GM23338 (cell line): ENCODE results near the gene GFRA4. TPM values are rescaled to one million over a fixed set of nuclear protein-coding genes. Genes with fewer than 3 reads are reported as not detected.

Experiments used
- ATAC-seq: fragments of 200-7000 bp; cut with Tn5 transposase; 3 replicates; pipeline ENCODE4 v1.9.1; 2020
- DNase-seq: peaks from one replicate; pipeline ENCODE4 v3.0.0-alpha.2; 2015; ENCODE audit warnings: low spot score
- H2AFZ ChIP-seq: fragments of 200-600 bp; sonication (generic); 2 replicates; pipeline ENCODE4 v1.8.0; 2016; ENCODE audit warnings: antibody characterized with exemption, mild to moderate bottlenecking, moderate library complexity
- H3F3A ChIP-seq: fragments of 200-600 bp; sonication (generic); replicated peaks from 2 replicates; pipeline ENCODE4 v1.8.0; 2017; ENCODE audit warnings: antibody characterized with exemption, mixed run types, low read depth
- H3K27ac ChIP-seq: fragments of 200-600 bp; sonication (generic); 2 replicates; pipeline ENCODE4 v1.6.1; 2016; ENCODE audit warnings: low read depth
- H3K27me3 ChIP-seq: fragments of 200-600 bp; sonication (generic); 2 replicates; pipeline ENCODE4 v1.8.0; 2016; ENCODE audit warnings: mild to moderate bottlenecking, mixed run types, moderate library complexity; ENCODE audit not compliant: insufficient read depth
- H3K36me3 ChIP-seq: fragments of 200-600 bp; sonication (generic); 2 replicates; pipeline ENCODE4 v1.8.0; 2016; ENCODE audit warnings: mild to moderate bottlenecking; ENCODE audit not compliant: insufficient read depth
- H3K4me1 ChIP-seq: fragments of 200-600 bp; sonication (generic); 2 replicates; pipeline ENCODE4 v1.8.0; 2016; ENCODE audit warnings: mild to moderate bottlenecking, moderate library complexity; ENCODE audit not compliant: insufficient read depth
- H3K4me2 ChIP-seq: fragments of 200-600 bp; sonication (generic); 2 replicates; pipeline ENCODE4 v1.7.1; 2017; ENCODE audit warnings: mixed run types
- H3K4me3 ChIP-seq: fragments of 200-600 bp; sonication (generic); 2 replicates; pipeline ENCODE4 v1.6.1; 2016; ENCODE audit warnings: mixed run types
- H3K79me2 ChIP-seq: fragments of 200-600 bp; sonication (generic); replicated peaks from 2 replicates; pipeline ENCODE4 v1.8.0; 2017; ENCODE audit warnings: mild to moderate bottlenecking; ENCODE audit not compliant: insufficient read depth
- H3K9me2 ChIP-seq: fragments of 200-600 bp; sonication (generic); 2 replicates; pipeline ENCODE4 v1.8.0; 2017; ENCODE audit not compliant: insufficient read depth
- H4K20me1 ChIP-seq: fragments of 200-600 bp; sonication (generic); replicated peaks from 2 replicates; pipeline ENCODE4 v1.8.0; 2017; ENCODE audit warnings: mild to moderate bottlenecking; ENCODE audit not compliant: insufficient read depth
- H3K27ac Mint-ChIP-seq: 2 replicates; pipeline ENCODE4 v1.8.0; 2020; ENCODE audit warnings: inconsistent platforms, mild to moderate bottlenecking, moderate library complexity, mixed read lengths
- H3K27me3 Mint-ChIP-seq: 3 replicates; pipeline ENCODE4 v1.8.0; 2022; ENCODE audit warnings: low read depth, mild to moderate bottlenecking, moderate library complexity, mixed read lengths, inconsistent platforms; ENCODE audit not compliant: insufficient read depth, poor library complexity
- H3K36me3 Mint-ChIP-seq: 3 replicates; pipeline ENCODE4 v1.8.0; 2021; ENCODE audit warnings: low read depth, mild to moderate bottlenecking, inconsistent platforms, moderate library complexity, mixed read lengths
- H3K4me1 Mint-ChIP-seq: 3 replicates; pipeline ENCODE4 v1.8.0; 2020; ENCODE audit warnings: mild to moderate bottlenecking, inconsistent platforms, mixed read lengths
- H3K4me3 Mint-ChIP-seq: 3 replicates; pipeline ENCODE4 v1.8.0; 2021; ENCODE audit warnings: moderate library complexity, mild to moderate bottlenecking, inconsistent platforms, mixed read lengths
- H3K9me3 Mint-ChIP-seq: 3 replicates; pipeline ENCODE4 v1.8.0; 2020; ENCODE audit warnings: moderate library complexity, mild to moderate bottlenecking, inconsistent platforms, mixed read lengths
- CREB1 ChIP-seq: fragments of 250-450 bp; sonication (Bioruptor Pico); IDR thresholded peaks from 2 replicates; pipeline ENCODE4 v1.5.0; 2020; ENCODE audit warnings: low read depth, mild to moderate bottlenecking, moderate library complexity
- CTCF ChIP-seq, 2 experiments: fragments of 200-600 bp in 1 of 2; sonication (generic) in 1 of 2; conservative IDR thresholded peaks; 2 replicates each; pipeline versions ENCODE4 v1.5.1 to v1.6.1; 2016 to 2017; ENCODE audit warnings: antibody characterized with exemption in 2 of 2, low read depth in 2 of 2, mild to moderate bottlenecking in 2 of 2, moderate library complexity in 1 of 2
- ETS1 ChIP-seq: IDR thresholded peaks from 2 replicates; pipeline ENCODE4 v1.6.1; 2016; ENCODE audit warnings: antibody characterized with exemption
- EZH2 ChIP-seq: fragments of 200-600 bp; sonication (generic); IDR thresholded peaks from one replicate; pipeline ENCODE4 v1.8.0; 2017; ENCODE audit warnings: antibody characterized with exemption, mild to moderate bottlenecking, low read depth; ENCODE audit not compliant: unreplicated experiment
- EZH2phosphoT487 ChIP-seq: fragments of 200-600 bp; sonication (generic); IDR thresholded peaks from one replicate; pipeline ENCODE4 v1.8.1; 2018; ENCODE audit warnings: antibody characterized with exemption; ENCODE audit not compliant: unreplicated experiment
- JUNB ChIP-seq: IDR thresholded peaks from one replicate; pipeline ENCODE4 v1.6.1; 2016; ENCODE audit warnings: antibody characterized with exemption; ENCODE audit not compliant: unreplicated experiment
- POLR2AphosphoS5 ChIP-seq: IDR thresholded peaks from 2 replicates; pipeline ENCODE4 v1.6.1; 2016; ENCODE audit warnings: antibody characterized with exemption, low read depth
- STAT1 ChIP-seq: IDR thresholded peaks from one replicate; pipeline ENCODE4 v1.6.1; 2016; ENCODE audit warnings: antibody characterized with exemption; ENCODE audit not compliant: unreplicated experiment
- ZNF331 ChIP-seq: fragments of 250-450 bp; sonication (Bioruptor Pico); IDR thresholded peaks from 2 replicates; pipeline ENCODE4 v1.5.0; 2020; ENCODE audit warnings: low read depth, mild to moderate bottlenecking, moderate library complexity
- polyA plus RNA-seq: library from polyadenylated mRNA; unstranded; fragments of >200 nt; fragmentation: Nextera tagmentation; extraction: Ambion mirVana; gene quantifications from 2 replicates; pipeline ENCODE4 v1.2.1, GENCODE V29; 2016
- total RNA-seq: library from RNA; depleted of rRNA; stranded (reverse); fragments of >200 nt; shearing (Covaris generic); gene quantifications from 2 replicates; pipeline ENCODE4 v1.2.3, GENCODE V29; 2014
- TF ChIP-seq, protein P1 (sequence below): fragments of 250-450 bp; sonication (Bioruptor Pico); IDR thresholded peaks from 2 replicates; pipeline ENCODE4 v1.5.0; 2020; ENCODE audit warnings: mild to moderate bottlenecking, moderate library complexity

The GFRA4 gene
- total and polyA plus RNA-seq, 2 experiments from 2014 or later = not detected

GRCh38 chr20:3654326-3655130 is 8.7 kb downstream of the GFRA4 start:
- H3K36me3 Mint-ChIP-seq = no peaks in the 10 kb centered on the region
- TF ChIP-seq JUNB = no peak
- no peak for TF ChIP-seq EZH2
- no peak for TF ChIP-seq CTCF (conservative IDR thresholded peaks at IDR 0.05; ENCODE audit: low read depth in 2 of 2)
- no peak for TF ChIP-seq POLR2AphosphoS5
- no peaks in the 10 kb centered on the region for H4K20me1 ChIP-seq
- H3K4me2 ChIP-seq = no peak overlapping the region
- no peak overlapping the region for H2AFZ ChIP-seq
- H3K4me3 Mint-ChIP-seq = no peak overlapping the region
- peaks cover 9% of the 10 kb centered on the region for H3K4me1 Mint-ChIP-seq
- H3K4me1 ChIP-seq = no peaks in the 10 kb centered on the region
- H3K27me3 ChIP-seq = peaks cover 6% of the 10 kb centered on the region; the same call in 1 of the 2 replicates
- H3K27ac ChIP-seq = no peak overlapping the region
- H3K27me3 Mint-ChIP-seq = peaks cover 12% of the 10 kb centered on the region
- no peaks in the 10 kb centered on the region for H3K36me3 ChIP-seq
- no peak for ATAC-seq
- no peaks in the 10 kb centered on the region for H3K79me2 ChIP-seq
- H3K9me3 Mint-ChIP-seq = no peaks in the 10 kb centered on the region
- no peak overlapping the region for H3K27ac Mint-ChIP-seq
- no peak for DNase-seq
- H3K4me3 ChIP-seq = no peak overlapping the region
- no peaks in the 10 kb centered on the region for H3K9me2 ChIP-seq
- no peaks in the 10 kb centered on the region for H3F3A ChIP-seq

DNA sequence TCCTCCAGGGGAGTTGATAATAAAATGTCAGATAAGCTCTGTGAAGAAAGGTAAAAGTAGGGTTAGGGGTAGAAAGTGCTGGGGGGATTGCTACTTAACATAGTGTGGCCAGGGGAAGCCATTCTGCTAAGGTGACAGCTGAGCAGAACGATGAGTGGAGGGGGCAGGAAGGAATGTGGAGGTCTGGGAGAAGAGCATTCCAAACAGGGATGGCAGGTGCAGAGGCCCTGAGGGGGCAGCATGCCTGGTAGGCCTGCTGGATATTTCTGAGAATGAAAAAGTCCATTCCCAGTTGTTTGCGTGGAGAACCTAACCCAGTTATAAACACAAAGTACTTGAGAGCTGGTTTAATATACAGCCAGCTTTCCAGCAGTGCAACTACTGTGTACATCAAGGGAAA is 9.3 kb downstream of the GFRA4 start:
- Histone ChIP-seq H2AFZ (no peak overlapping the region), H3K4me3 (no peak overlapping the region), H4K20me1 (no peaks in the 10 kb centered on the region), H3K79me2 (no peaks in the 10 kb centered on the region), H3F3A (no peaks in the 10 kb centered on the region), H3K4me2 (no peak overlapping the region), H3K27ac (no peak overlapping the region), H3K4me1 (no peaks in the 10 kb centered on the region), H3K9me2 (no peaks in the 10 kb centered on the region), H3K27me3 (no peaks in the 10 kb centered on the region), H3K36me3 (no peaks in the 10 kb centered on the region)
- peaks cover 7% of the 10 kb centered on the region for H3K27me3 Mint-ChIP-seq
- no peaks in the 10 kb centered on the region for H3K9me3 Mint-ChIP-seq
- DNase-seq = no peak
- peaks cover 6% of the 10 kb centered on the region for H3K4me1 Mint-ChIP-seq
- no peak overlapping the region for H3K4me3 Mint-ChIP-seq
- ATAC-seq = no peak; the same call in 2 of the 3 replicates
- no peaks in the 10 kb centered on the region for H3K36me3 Mint-ChIP-seq
- H3K27ac Mint-ChIP-seq = no peak overlapping the region
- TF ChIP-seq EZH2phosphoT487 (no peak), CREB1 (CRISPR knock-in tag) (no peak), POLR2AphosphoS5 (no peak), JUNB (no peak), STAT1 (no peak), ZNF331 (no peak), ETS1 (no peak)
- TF ChIP-seq, protein P1, sequence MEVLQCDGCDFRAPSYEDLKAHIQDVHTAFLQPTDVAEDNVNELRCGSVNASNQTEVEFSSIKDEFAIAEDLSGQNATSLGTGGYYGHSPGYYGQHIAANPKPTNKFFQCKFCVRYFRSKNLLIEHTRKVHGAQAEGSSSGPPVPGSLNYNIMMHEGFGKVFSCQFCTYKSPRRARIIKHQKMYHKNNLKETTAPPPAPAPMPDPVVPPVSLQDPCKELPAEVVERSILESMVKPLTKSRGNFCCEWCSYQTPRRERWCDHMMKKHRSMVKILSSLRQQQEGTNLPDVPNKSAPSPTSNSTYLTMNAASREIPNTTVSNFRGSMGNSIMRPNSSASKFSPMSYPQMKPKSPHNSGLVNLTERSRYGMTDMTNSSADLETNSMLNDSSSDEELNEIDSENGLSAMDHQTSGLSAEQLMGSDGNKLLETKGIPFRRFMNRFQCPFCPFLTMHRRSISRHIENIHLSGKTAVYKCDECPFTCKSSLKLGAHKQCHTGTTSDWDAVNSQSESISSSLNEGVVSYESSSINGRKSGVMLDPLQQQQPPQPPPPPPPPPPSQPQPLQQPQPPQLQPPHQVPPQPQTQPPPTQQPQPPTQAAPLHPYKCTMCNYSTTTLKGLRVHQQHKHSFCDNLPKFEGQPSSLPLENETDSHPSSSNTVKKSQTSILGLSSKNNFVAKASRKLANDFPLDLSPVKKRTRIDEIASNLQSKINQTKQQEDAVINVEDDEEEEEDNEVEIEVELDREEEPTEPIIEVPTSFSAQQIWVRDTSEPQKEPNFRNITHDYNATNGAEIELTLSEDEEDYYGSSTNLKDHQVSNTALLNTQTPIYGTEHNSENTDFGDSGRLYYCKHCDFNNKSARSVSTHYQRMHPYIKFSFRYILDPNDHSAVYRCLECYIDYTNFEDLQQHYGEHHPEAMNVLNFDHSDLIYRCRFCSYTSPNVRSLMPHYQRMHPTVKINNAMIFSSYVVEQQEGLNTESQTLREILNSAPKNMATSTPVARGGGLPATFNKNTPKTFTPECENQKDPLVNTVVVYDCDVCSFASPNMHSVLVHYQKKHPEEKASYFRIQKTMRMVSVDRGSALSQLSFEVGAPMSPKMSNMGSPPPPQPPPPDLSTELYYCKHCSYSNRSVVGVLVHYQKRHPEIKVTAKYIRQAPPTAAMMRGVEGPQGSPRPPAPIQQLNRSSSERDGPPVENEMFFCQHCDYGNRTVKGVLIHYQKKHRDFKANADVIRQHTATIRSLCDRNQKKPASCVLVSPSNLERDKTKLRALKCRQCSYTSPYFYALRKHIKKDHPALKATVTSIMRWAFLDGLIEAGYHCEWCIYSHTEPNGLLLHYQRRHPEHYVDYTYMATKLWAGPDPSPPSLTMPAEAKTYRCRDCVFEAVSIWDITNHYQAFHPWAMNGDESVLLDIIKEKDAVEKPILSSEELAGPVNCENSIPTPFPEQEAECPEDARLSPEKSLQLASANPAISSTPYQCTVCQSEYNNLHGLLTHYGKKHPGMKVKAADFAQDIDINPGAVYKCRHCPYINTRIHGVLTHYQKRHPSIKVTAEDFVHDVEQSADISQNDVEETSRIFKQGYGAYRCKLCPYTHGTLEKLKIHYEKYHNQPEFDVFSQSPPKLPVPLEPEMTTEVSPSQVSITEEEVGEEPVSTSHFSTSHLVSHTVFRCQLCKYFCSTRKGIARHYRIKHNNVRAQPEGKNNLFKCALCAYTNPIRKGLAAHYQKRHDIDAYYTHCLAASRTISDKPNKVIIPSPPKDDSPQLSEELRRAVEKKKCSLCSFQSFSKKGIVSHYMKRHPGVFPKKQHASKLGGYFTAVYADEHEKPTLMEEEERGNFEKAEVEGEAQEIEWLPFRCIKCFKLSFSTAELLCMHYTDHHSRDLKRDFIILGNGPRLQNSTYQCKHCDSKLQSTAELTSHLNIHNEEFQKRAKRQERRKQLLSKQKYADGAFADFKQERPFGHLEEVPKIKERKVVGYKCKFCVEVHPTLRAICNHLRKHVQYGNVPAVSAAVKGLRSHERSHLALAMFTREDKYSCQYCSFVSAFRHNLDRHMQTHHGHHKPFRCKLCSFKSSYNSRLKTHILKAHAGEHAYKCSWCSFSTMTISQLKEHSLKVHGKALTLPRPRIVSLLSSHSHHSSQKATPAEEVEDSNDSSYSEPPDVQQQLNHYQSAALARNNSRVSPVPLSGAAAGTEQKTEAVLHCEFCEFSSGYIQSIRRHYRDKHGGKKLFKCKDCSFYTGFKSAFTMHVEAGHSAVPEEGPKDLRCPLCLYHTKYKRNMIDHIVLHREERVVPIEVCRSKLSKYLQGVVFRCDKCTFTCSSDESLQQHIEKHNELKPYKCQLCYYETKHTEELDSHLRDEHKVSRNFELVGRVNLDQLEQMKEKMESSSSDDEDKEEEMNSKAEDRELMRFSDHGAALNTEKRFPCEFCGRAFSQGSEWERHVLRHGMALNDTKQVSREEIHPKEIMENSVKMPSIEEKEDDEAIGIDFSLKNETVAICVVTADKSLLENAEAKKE (CRISPR knock-in tag) = no peak
